Activated naive CD8-positive, alpha-beta T cell treated with anti-CD3 and anti-CD28 coated beads for 36 hours (primary cell): Measurements from ENCODE around the gene SAMD8. TPM values are rescaled to one million over a fixed set of nuclear protein-coding genes. Genes with fewer than 3 reads are reported as not detected.

Experiments
- DNase-seq: peaks from one replicate; pipeline ENCODE4 v3.0.0; 2021
- H3K27ac Mint-ChIP-seq: one replicate; pipeline ENCODE4 v1.8.0; 2022; ENCODE audit warnings: mild to moderate bottlenecking, moderate library complexity, mixed read lengths
- H3K27me3 Mint-ChIP-seq: one replicate; pipeline ENCODE4 v1.8.0; 2022; ENCODE audit warnings: mild to moderate bottlenecking, mixed read lengths
- H3K36me3 Mint-ChIP-seq: one replicate; pipeline ENCODE4 v1.8.0; 2021; ENCODE audit warnings: mild to moderate bottlenecking, mixed read lengths
- H3K4me1 Mint-ChIP-seq: one replicate; pipeline ENCODE4 v1.8.0; 2021; ENCODE audit warnings: mixed read lengths
- H3K4me3 Mint-ChIP-seq: one replicate; pipeline ENCODE4 v1.8.0; 2022; ENCODE audit warnings: mild to moderate bottlenecking, moderate library complexity, mixed read lengths
- H3K9me3 Mint-ChIP-seq: one replicate; pipeline ENCODE4 v1.8.0; 2022; ENCODE audit warnings: mixed read lengths
- total RNA-seq, 2 experiments: library from RNA; stranded (reverse); gene quantifications; one replicate each; pipeline ENCODE4 v1.2.3, GENCODE V29; 2021

The SAMD8 gene
- total RNA-seq, 2 experiments from 2014 or later: 15.9 to 17.3 TPM

DNA sequence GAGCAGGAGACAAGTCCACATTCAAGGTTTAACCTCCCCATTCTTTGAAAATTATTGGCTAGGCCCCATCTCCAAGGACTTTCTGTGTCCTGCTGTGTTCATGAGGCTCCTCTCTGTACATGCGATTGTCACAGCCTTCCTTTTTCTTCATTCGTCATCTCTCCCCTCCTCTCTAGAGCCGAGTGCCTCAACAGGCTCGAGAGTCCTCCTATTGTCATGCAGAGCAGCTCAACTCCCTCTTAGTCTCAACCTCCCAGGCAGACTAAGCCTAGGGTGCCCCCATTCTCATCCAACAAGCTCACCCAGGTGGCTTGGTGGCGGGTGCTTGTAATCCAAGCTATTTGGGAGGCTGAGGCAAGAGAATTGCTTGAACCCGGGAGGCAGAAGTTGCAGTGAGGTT, 35.1 kb upstream of the SAMD8 start:
- Mint-ChIP-seq H3K36me3 (no peaks in the 10 kb centered on the region), H3K27me3 (no peaks in the 10 kb centered on the region), H3K27ac (no peak overlapping the region), H3K4me1 (peaks cover 8% of the 10 kb centered on the region), H3K4me3 (no peak overlapping the region), H3K9me3 (peaks cover 3% of the 10 kb centered on the region)
- no peak for DNase-seq

DNA sequence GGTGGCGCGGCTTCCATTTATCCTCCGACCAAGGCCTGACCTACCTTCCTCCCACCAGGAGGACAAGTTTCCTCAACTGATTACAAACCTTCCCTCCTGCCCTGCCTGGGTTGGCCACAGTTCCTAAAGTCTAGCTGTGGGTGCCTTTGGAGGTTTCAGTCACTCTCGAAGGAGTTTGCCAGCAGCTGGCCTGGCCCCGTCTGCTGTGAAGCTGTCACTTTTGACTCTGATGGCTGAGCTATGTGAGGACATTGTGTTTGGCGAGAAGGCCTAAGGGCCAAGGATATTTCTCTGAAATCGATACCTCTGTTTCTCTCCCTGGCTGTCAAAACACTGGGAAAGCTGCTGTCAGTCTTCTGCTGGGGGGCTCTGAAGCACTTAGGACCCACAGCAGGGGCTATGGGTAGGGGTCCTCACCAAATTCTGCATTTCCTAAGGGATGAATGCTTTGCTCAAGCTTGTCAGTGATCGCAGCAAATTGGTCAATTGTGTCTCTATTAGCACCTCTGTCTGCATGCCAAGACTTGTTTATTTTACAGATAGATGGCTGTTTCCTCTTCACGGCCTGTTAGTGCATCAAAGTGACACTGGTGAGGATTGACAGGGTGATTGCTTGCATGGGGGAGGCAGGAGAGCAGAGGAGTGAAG, 31.9 kb upstream of the SAMD8 start:
- Mint-ChIP-seq H3K27ac (no peak overlapping the region), H3K27me3 (no peaks in the 10 kb centered on the region), H3K36me3 (no peaks in the 10 kb centered on the region), H3K4me3 (no peak overlapping the region), H3K4me1 (peaks cover 8% of the 10 kb centered on the region), H3K9me3 (peaks cover 6% of the 10 kb centered on the region)
- no peak for DNase-seq

DNA sequence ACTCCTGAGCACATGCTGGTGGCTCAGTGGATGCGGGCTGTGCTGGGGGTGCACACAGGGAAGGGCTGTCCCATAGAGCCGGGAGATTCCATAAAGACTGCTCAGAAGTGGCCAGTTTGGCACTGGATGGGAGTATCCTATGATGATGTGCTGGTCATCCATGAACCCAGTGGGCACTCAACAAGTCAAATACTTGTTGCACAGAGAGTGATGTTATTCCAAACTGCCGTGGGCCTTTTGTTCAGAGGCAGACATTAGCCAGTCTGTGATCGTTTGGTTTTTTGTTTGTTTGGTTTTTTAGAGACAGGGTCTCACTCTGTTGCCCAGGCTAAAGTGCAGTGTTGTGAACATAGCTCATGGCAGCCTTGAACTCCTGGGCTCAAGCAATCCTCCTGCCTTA, 30.9 kb upstream of the SAMD8 start:
- no peaks in the 10 kb centered on the region for H3K36me3 Mint-ChIP-seq

DNA sequence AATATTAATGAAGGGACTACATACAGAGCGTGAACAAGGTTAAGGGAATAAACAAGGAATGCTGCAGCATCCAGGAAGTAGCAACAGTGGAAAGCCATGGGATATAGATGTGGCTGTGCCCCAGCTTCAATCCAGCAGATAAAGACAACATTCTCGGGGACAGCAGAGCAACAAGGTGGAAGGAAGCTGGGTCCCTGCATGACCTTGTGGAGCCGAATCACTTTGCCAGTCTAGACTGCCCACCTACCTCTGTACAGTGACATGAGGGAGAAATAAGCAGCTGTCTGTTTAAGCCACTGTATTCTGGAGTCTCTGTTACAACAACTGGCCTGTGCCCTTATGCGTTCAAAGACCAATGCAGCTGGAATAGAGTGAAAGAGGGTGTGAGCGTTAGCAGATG, 30.1 kb upstream of the SAMD8 start:
- Mint-ChIP-seq H3K27me3 (no peaks in the 10 kb centered on the region), H3K27ac (no peak overlapping the region), H3K4me1 (no peaks in the 10 kb centered on the region), H3K36me3 (no peaks in the 10 kb centered on the region), H3K4me3 (no peak overlapping the region), H3K9me3 (peaks cover 6% of the 10 kb centered on the region)
- no peak for DNase-seq

More for the DNA sequence above, 30.9 kb upstream of the SAMD8 start:
- no peaks in the 10 kb centered on the region for H3K4me1 Mint-ChIP-seq
- no peak overlapping the region for H3K27ac Mint-ChIP-seq
- no peaks in the 10 kb centered on the region for H3K27me3 Mint-ChIP-seq
- no peak for DNase-seq
- H3K9me3 Mint-ChIP-seq: peaks cover 6% of the 10 kb centered on the region
- H3K4me3 Mint-ChIP-seq: no peak overlapping the region

DNA sequence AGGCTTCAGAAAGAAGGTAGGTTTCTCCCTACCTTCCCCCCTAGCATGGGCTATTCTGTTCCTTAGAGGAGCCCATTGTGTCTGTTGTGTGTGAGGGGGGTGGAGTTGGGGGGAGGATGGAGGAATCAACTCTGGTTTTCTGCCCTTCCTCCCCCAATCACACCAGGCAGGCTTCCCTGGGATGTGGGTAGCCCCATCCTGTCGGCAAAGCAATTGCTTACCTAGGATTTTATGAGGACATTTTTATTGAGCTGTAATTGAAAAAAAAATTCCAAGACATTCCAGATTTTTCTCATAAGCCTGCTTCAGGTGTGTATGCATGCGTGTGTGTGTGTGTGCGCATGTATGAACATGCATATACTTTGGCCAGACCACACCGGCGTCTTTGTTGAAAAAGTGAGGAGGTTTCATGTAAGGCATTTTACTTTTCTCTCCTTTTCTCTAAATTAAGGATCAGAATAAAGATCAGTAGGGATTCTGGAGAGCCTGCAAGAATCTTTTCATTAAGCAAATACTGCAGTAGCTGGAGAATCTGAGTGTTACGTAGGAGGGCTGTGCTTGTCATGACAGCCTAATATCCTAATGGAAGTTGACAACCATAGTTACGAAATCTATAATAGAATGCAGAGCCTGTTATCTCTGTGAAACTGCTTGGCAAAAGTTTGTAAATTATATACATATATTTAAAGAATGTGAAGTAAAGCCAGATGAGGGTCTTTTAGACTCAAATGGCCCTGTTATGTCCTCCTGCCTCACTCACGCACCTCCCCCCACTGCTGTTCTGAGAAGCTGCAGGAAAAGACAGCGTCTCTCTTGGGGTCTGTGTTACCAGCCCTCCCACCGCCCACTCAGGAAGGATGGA, 27.3 kb upstream of the SAMD8 start:
- Mint-ChIP-seq H3K4me1 (no peaks in the 10 kb centered on the region), H3K4me3 (no peak overlapping the region)
- DNase-seq: no peak

DNA sequence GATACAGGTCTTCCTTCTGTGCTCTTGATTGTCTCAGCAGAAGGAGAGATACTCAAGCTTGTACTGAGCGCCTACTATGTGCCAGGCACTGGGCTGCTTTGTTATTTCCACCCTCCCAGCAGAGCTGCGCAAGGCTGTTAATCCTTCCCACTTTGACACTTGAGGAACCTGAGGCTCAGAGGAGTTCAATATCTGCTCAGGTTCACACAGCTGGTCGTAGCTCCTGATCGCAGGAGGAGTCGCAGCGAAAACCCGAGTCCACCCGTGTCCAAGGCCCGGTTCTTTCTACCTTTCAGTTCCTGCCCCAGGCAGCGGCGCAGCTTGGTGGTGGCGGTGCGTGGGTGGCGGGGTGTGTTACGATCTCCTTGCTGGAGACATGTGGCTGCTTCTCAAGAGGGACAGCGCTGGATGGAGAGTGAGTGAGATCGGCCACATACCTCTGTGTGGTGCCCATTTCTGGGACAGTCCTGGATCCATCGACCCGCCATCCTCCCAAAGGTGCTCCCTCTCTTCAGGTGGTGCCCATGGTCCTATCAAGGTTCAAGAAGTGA, 26.5 kb upstream of the SAMD8 start:
- Mint-ChIP-seq H3K4me1 (no peaks in the 10 kb centered on the region), H3K27me3 (no peaks in the 10 kb centered on the region), H3K4me3 (no peak overlapping the region), H3K9me3 (peaks cover 6% of the 10 kb centered on the region), H3K27ac (no peak overlapping the region), H3K36me3 (no peaks in the 10 kb centered on the region)
- DNase-seq: no peak

More for the DNA sequence above, 27.3 kb upstream of the SAMD8 start:
- peaks cover 6% of the 10 kb centered on the region for H3K9me3 Mint-ChIP-seq
- H3K27me3 Mint-ChIP-seq: no peaks in the 10 kb centered on the region
- no peak overlapping the region for H3K27ac Mint-ChIP-seq
- no peaks in the 10 kb centered on the region for H3K36me3 Mint-ChIP-seq

DNA sequence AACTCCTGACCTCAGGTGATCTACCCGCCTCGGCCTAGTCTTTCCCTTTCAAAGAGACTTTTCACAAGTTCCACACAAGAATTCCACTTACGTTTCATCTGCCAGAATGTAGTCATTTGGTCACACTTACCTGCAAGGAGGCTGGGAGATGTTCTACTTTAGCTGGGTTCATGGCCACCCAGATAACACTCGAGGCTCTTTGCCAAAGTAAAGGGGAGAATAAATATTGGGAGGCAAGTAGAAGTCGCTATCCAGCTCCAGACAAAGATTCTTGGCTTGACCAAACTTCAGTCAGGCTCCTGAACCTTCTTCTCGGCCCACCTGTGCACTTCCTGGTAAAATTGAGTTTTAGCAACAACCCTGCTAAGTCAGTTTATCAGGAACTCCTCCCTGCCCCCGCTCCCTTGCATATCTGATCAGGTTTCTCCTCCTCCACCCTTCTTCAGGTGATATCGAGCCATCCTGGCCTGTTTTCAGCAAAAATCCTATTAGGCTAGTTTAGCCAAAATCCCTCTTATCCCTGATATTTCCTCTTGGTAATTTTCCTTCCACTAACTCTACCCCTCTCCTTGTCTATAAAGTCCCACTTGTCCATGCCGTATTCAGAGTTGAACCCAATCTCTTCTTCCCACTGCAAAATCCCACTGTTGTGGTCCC, 25.1 kb upstream of the SAMD8 start:
- Mint-ChIP-seq H3K27me3 (no peaks in the 10 kb centered on the region), H3K9me3 (peaks cover 3% of the 10 kb centered on the region), H3K36me3 (no peaks in the 10 kb centered on the region), H3K4me1 (no peaks in the 10 kb centered on the region), H3K4me3 (no peak overlapping the region), H3K27ac (no peak overlapping the region)
- no peak for DNase-seq

DNA sequence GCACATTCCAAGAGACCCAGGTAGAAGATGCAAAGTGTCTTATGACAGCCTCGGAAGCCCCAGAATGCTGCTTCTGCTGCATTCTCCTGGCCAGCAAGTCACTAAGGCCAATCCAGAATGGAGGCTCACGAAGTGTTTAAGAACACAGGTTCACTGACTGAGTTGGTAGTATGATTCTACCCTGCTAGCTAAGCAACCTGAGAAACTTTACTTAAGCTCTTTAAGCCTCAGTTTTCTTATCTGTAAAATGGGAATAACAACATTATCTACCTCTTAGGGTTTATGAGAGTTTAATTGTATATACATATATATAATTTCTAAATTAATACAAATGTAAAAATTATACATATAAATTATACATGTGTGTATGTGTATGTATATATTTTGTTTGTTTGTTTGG, 22.8 kb upstream of the SAMD8 start:
- no peak for DNase-seq
- no peaks in the 10 kb centered on the region for H3K9me3 Mint-ChIP-seq
- no peaks in the 10 kb centered on the region for H3K27me3 Mint-ChIP-seq
- no peaks in the 10 kb centered on the region for H3K4me1 Mint-ChIP-seq
- no peaks in the 10 kb centered on the region for H3K36me3 Mint-ChIP-seq
- H3K4me3 Mint-ChIP-seq: no peak overlapping the region
- no peak overlapping the region for H3K27ac Mint-ChIP-seq

DNA sequence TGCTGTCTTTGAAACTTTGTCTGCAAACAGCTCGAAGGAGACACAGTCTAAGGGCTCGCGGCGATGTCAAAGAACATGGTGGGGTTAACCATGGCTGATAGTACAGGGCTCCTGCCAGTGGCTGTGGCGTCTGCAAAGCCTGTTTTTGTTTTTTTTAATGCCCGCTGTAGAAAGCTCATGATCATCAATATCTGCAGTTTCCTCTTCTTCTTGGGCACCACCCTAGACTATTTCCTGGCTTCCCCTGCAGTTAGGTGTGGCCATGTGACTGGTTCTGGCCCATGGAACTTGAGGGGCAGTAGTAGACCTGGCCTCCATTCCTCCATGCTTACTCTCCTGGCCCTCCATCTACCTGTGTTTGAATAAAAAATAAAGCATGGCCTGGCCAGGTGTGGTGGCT, 21.8 kb upstream of the SAMD8 start:
- H3K27me3 Mint-ChIP-seq: no peaks in the 10 kb centered on the region
- no peaks in the 10 kb centered on the region for H3K4me1 Mint-ChIP-seq
- no peaks in the 10 kb centered on the region for H3K9me3 Mint-ChIP-seq
- no peaks in the 10 kb centered on the region for H3K36me3 Mint-ChIP-seq
- DNase-seq: no peak
- H3K4me3 Mint-ChIP-seq: no peak overlapping the region
- H3K27ac Mint-ChIP-seq: no peak overlapping the region

DNA sequence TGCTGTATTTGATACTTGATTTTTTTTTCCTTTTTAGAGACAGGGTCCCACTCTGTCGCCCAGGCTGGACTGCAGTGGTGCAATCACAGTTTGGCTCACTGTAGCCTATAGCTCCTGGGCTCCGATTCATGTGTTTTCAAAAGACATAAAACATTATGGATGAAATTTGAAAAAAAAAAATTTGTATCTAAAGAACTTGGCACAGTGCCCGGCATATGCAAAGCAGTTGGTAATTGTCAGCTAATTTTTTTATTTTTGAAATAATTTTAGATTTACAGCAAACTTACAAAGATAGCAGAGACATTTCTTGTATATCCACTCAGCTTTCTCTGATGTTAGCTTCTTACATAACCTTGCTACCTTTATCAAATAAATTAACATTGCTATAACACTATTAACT, 20.3 kb upstream of the SAMD8 start:
- no peak overlapping the region for H3K27ac Mint-ChIP-seq
- H3K4me3 Mint-ChIP-seq: no peak overlapping the region
- no peak for DNase-seq
- no peaks in the 10 kb centered on the region for H3K27me3 Mint-ChIP-seq
- no peaks in the 10 kb centered on the region for H3K36me3 Mint-ChIP-seq
- H3K4me1 Mint-ChIP-seq: no peaks in the 10 kb centered on the region
- no peaks in the 10 kb centered on the region for H3K9me3 Mint-ChIP-seq

DNA sequence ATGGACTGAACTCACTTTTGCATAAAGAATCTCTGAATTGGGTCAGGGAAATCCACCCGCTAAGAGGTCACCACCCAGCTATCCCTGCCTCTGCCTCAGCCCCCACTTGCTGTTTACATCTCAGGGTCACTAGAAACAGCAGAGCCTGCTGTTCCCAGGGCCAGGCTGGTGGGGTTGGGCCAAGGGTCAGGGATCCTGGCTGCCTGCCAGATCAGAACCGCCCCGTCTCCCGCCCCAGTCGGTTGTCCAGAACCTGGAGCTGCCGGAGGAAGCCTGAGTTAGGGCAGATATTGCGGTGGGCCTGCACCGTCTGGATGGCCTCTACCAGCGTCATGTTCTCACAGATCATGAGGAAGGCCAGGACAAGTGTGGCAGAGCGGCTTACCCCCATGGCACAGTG, 17.0 kb upstream of the SAMD8 start:
- no peak for DNase-seq
- Mint-ChIP-seq H3K9me3 (no peaks in the 10 kb centered on the region), H3K27me3 (no peaks in the 10 kb centered on the region), H3K36me3 (no peaks in the 10 kb centered on the region), H3K4me3 (no peak overlapping the region), H3K4me1 (no peaks in the 10 kb centered on the region), H3K27ac (no peak overlapping the region)

DNA sequence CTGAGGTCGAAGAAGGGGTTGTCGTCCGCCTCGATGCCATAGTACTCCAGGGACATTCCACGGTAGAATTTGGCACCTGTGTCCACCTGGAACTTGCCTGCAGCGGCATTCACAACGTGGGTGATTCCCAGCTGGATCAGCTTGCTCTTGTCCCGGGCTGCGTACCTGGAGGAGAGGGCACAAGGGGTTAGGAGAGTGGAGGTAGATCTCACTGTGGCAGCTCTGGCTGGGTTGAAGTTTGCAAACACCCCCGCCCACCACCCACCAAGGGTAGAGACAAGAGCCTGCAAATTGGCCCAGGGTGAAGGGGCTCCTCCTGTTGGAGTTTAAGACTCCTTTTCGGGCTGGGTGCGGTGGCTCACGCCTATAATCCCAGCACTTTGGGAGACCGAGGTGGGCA, 15.8 kb upstream of the SAMD8 start:
- H3K9me3 Mint-ChIP-seq: no peaks in the 10 kb centered on the region
- no peak overlapping the region for H3K4me3 Mint-ChIP-seq
- no peak for DNase-seq
- no peaks in the 10 kb centered on the region for H3K27me3 Mint-ChIP-seq
- H3K27ac Mint-ChIP-seq: no peak overlapping the region
- no peaks in the 10 kb centered on the region for H3K4me1 Mint-ChIP-seq
- H3K36me3 Mint-ChIP-seq: no peaks in the 10 kb centered on the region

DNA sequence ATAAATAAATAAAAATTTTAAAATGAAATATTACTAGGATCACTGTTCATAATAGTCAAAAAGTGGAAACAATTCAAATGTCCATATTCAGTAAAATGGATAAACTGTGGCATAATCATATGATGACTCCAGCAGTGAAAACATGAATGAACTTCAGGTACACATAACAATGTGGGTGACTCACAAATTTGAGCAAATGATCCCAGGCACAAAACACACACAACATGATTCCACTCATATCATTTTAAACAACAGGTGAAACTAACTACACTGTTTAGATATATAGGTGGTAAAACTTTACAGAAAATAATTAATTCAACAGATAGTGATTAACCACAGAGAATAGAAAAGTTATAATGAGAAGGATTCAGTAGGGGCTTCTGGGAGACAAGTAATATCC, 14.7 kb upstream of the SAMD8 start:
- no peak overlapping the region for H3K4me3 Mint-ChIP-seq
- no peak for DNase-seq
- no peaks in the 10 kb centered on the region for H3K27me3 Mint-ChIP-seq
- H3K4me1 Mint-ChIP-seq: no peaks in the 10 kb centered on the region
- H3K9me3 Mint-ChIP-seq: no peaks in the 10 kb centered on the region
- H3K27ac Mint-ChIP-seq: no peak overlapping the region
- no peaks in the 10 kb centered on the region for H3K36me3 Mint-ChIP-seq

DNA sequence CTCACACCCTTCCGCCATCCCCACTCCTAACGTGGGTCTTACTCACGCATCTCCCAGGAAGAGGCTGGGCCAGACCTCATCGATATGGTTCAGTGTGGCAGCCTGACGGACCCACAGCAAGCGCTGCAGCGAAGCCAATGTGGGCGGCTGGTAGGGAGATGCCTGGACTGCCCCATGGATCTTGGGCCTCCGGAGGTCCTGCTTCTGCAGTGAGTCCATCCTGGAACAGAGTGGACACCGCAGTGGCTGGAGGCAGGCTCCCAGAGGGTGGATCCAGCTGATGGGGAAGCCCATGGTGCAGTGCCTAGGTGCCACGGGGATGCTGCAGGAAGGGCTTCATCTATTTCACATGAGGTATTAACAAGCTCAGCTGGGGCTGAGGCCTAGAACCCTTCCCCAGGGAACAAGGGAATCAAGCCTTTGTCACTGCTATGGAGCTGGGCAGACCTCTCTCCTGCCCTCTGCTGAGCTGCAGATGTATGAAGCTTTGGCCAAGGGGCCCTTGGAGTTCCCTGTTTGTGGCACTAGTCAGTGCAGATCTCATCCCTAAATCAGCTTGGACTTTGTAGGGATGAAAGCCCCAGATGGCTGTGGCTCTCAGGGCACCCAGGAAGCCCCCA, 13.7 kb upstream of the SAMD8 start:
- no peak overlapping the region for H3K27ac Mint-ChIP-seq
- H3K4me1 Mint-ChIP-seq: no peaks in the 10 kb centered on the region
- no peak for DNase-seq
- H3K4me3 Mint-ChIP-seq: no peak overlapping the region
- H3K27me3 Mint-ChIP-seq: no peaks in the 10 kb centered on the region
- H3K36me3 Mint-ChIP-seq: no peaks in the 10 kb centered on the region
- H3K9me3 Mint-ChIP-seq: no peaks in the 10 kb centered on the region
